Measurements from ENCODE around the gene ATAD3C.
"Not testable (repeated sequence)": the region's sequence is repeated elsewhere in the genome, so short reads cannot be mapped to it uniquely, and the experiment has no call there.

Gene ATAD3C

GRCh38 chr1:1425753-1426495 lies 23.6 kb upstream of the ATAD3C start:
- no peak overlapping the region for H3K4me3 ChIP-seq (ENCODE audit: low read depth, low read length)
- DNase-seq (ENCODE audit: low read depth) = no peak
- TF ChIP-seq CTCF (IDR thresholded peaks at IDR 0.05; ENCODE audit: insufficient read depth, low read depth, low read length, missing control alignments) = no peak

- H3K4me3 ChIP-seq (ENCODE audit: low read depth, low read length) = no peak overlapping the region
These were observed 22.9 kb upstream of the ATAD3C start for GRCh38 chr1:1426496-1427105.

GRCh38 chr1:1427106-1427819 lies 22.2 kb upstream of the ATAD3C start:
- no peak for TF ChIP-seq CTCF (IDR thresholded peaks at IDR 0.05; ENCODE audit: insufficient read depth, low read depth, low read length, missing control alignments)
- H3K4me3 ChIP-seq (ENCODE audit: low read depth, low read length) = no peak overlapping the region
- DNase-seq (ENCODE audit: low read depth) = no peak

More at GRCh38 chr1:1426496-1427105, 22.9 kb upstream of the ATAD3C start:
- DNase-seq (ENCODE audit: low read depth) = no peak
- TF ChIP-seq CTCF (IDR thresholded peaks at IDR 0.05; ENCODE audit: insufficient read depth, low read depth, low read length, missing control alignments) = no peak

- no peak for DNase-seq (ENCODE audit: low read depth)
- H3K4me3 ChIP-seq (ENCODE audit: low read depth, low read length) = no peak overlapping the region
- TF ChIP-seq CTCF (IDR thresholded peaks at IDR 0.05; ENCODE audit: insufficient read depth, low read depth, low read length, missing control alignments) = no peak
These were observed 21.7 kb upstream of the ATAD3C start for GRCh38 chr1:1427820-1428148.

- DNase-seq (ENCODE audit: low read depth) = no peak
- no peak overlapping the region for H3K4me3 ChIP-seq (ENCODE audit: low read depth, low read length)
- TF ChIP-seq CTCF (IDR thresholded peaks at IDR 0.05; ENCODE audit: insufficient read depth, low read depth, low read length, missing control alignments) = no peak
These were observed 21.3 kb upstream of the ATAD3C start for GRCh38 chr1:1428174-1428573.

- DNase-seq (ENCODE audit: low read depth); H3K4me3 ChIP-seq (ENCODE audit: low read depth, low read length): not testable (repeated sequence)
These were observed 20.5 kb upstream of the ATAD3C start for GRCh38 chr1:1428967-1429366.

- no peak for DNase-seq (ENCODE audit: low read depth)
- no peak overlapping the region for H3K4me3 ChIP-seq (ENCODE audit: low read depth, low read length)
- TF ChIP-seq CTCF (IDR thresholded peaks at IDR 0.05; ENCODE audit: insufficient read depth, low read depth, low read length, missing control alignments) = no peak
These were observed 19.8 kb upstream of the ATAD3C start for GRCh38 chr1:1429671-1430073.
